ENCODE results near the gene CXCL12. TPM values are rescaled to one million over a fixed set of nuclear protein-coding genes. Genes with fewer than 3 reads are reported as not detected.

Gene CXCL12
- total RNA-seq, 5 donors from 2014 or later (not counting 1 experiment from before 2014, with no cell fraction given), result 0.53 to 0.63 (median 0.58) TPM; not detected in 2

DNA sequence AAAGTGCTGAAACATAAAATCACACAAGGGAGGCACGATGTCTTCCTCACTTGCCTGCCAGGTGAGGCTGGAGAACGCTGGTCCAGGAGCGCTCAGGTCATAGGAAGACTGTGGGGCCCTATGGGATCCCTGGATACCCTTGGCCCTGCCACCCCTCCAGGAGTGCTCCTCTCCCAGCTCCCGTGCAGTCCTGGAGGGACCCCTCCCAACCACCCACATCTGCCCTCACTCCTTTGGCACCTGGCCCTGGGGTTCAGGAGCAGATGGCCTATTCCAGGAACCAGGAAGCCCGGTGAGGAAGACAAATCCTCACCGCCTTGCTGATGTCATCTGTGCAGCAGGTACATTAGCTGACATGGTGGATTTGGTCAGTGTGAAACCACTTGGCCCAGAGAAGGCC lies 3.7 kb upstream of the CXCL12 start:
- no peaks in the 10 kb centered on the region for H3K4me1 ChIP-seq (ENCODE audit: control insufficient read depth in 1 of 2, extremely low read depth in 1 of 2, insufficient read depth in 2 of 2, low read length in 2 of 2)
- DNase-seq (no peak), ATAC-seq (replicated peaks in 1 of 4) (no peak)
- Mint-ChIP-seq H3K27me3 (peaks cover 31 to 45% of the 10 kb centered on the region in 2 donors), H3K4me1 (peaks cover 6 to 9% (median 6%) of the 10 kb centered on the region in 3 donors), H3K9me3 (no peaks in the 10 kb centered on the region), H3K4me3 (no peak overlapping the region), H3K36me3 (no peaks in the 10 kb centered on the region), H3K27ac (no peak overlapping the region)
- ChIA-PET POLR2A (no interaction called here), CTCF (no interaction called here)
- H3K36me3 ChIP-seq (ENCODE audit: control insufficient read depth in 2 of 2, extremely low read depth in 1 of 2, insufficient read depth in 1 of 2, low read length in 1 of 2), result no peaks in the 10 kb centered on the region
- H3K4me3 ChIP-seq (ENCODE audit: control insufficient read depth in 1 of 2, extremely low read depth in 1 of 2, low read length in 1 of 2), result no peak overlapping the region
- H3K27me3 ChIP-seq (replicated peaks in 1 of 2; ENCODE audit: control insufficient read depth in 2 of 2, extremely low read depth in 1 of 2, insufficient read depth in 2 of 2, low read length in 1 of 2), result peaks cover 9 to 53% of the 10 kb centered on the region in 2 experiments
- H3K27ac ChIP-seq (ENCODE audit: low read length), result no peak overlapping the region
- WGBS (ENCODE audit: insufficient coverage), result 93% methylated on average over 6 of the region's 6 CpGs
- H3K9me3 ChIP-seq, result no peaks in the 10 kb centered on the region

DNA sequence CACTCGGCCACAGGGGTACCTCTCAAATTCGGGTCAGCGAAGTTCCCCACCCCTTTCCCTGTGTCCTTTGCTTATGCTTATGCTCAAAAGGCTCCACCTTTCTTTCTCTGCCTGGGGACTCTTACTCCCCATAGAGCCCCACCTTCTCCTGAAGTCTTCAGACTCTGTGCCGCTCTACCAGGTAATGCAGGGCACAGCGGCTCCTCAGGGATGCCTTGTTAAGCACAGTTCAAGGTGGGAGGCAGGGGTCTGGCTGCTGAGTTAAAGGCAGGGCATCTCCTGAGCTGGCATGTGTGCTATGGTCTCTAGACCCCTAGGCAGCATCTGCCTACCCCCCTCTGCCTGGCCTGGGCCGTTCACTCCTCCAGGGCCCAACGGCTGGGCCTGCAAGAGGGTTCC lies 3.0 kb upstream of the CXCL12 start:
- 100% methylated on average over 1 of the region's 7 CpGs for WGBS (ENCODE audit: insufficient coverage)
- Mint-ChIP-seq H3K27me3 (peaks cover 32 to 48% of the 10 kb centered on the region in 2 donors), H3K4me3 (no peak overlapping the region), H3K4me1 (peaks cover 6 to 9% (median 7%) of the 10 kb centered on the region in 3 donors), H3K36me3 (no peaks in the 10 kb centered on the region), H3K27ac (no peak overlapping the region), H3K9me3 (no peaks in the 10 kb centered on the region)
- H3K27me3 ChIP-seq (replicated peaks in 1 of 2; ENCODE audit: control insufficient read depth in 2 of 2, extremely low read depth in 1 of 2, insufficient read depth in 2 of 2, low read length in 1 of 2), result peaks cover 10 to 61% of the 10 kb centered on the region in 2 experiments
- H3K9me3 ChIP-seq, result no peaks in the 10 kb centered on the region
- H3K27ac ChIP-seq (ENCODE audit: low read length), result no peak overlapping the region
- H3K4me3 ChIP-seq (ENCODE audit: control insufficient read depth in 1 of 2, extremely low read depth in 1 of 2, low read length in 1 of 2), result no peak overlapping the region
- ATAC-seq (replicated peaks in 1 of 4) (no peak), DNase-seq (no peak)
- no peaks in the 10 kb centered on the region for H3K4me1 ChIP-seq (ENCODE audit: control insufficient read depth in 1 of 2, extremely low read depth in 1 of 2, insufficient read depth in 2 of 2, low read length in 2 of 2)
- POLR2A ChIA-PET, result no interaction called here
- CTCF ChIA-PET, result interaction anchor here in 1 of 2 donors (0.6 to 1.2 kb wide), 2 partner anchors 719 to 1748 kb away, joined by 3 to 4 read pairs; no protein-coding TSS in a partner anchor
- no peaks in the 10 kb centered on the region for H3K36me3 ChIP-seq (ENCODE audit: control insufficient read depth in 2 of 2, extremely low read depth in 1 of 2, insufficient read depth in 1 of 2, low read length in 1 of 2)

- no peaks in the 10 kb centered on the region for H3K36me3 ChIP-seq (ENCODE audit: control insufficient read depth in 2 of 2, extremely low read depth in 1 of 2, insufficient read depth in 1 of 2, low read length in 1 of 2)
- ATAC-seq (replicated peaks in 1 of 4), result no peak
- peak in 13 of 35 experiments; percentile 2 to 52 (median 13) for DNase-seq
- no peak overlapping the region for H3K27ac Mint-ChIP-seq
- H3K27ac ChIP-seq (ENCODE audit: low read length), result no peak overlapping the region
- peak overlapping the region in 1 of 3 donors; percentile 38 for H3K4me3 Mint-ChIP-seq
- no peaks in the 10 kb centered on the region for H3K36me3 Mint-ChIP-seq
- no peaks in the 10 kb centered on the region for H3K4me1 ChIP-seq (ENCODE audit: control insufficient read depth in 1 of 2, extremely low read depth in 1 of 2, insufficient read depth in 2 of 2, low read length in 2 of 2)
- peaks cover 6 to 9% (median 7%) of the 10 kb centered on the region in 3 donors for H3K4me1 Mint-ChIP-seq
- POLR2A ChIA-PET, result no interaction called here
- H3K9me3 Mint-ChIP-seq, result no peaks in the 10 kb centered on the region
- H3K27me3 ChIP-seq (replicated peaks in 1 of 2; ENCODE audit: control insufficient read depth in 2 of 2, extremely low read depth in 1 of 2, insufficient read depth in 2 of 2, low read length in 1 of 2), result peaks cover 10 to 64% of the 10 kb centered on the region in 2 experiments
- no peaks in the 10 kb centered on the region for H3K9me3 ChIP-seq
- H3K27me3 Mint-ChIP-seq, result peaks cover 26 to 45% of the 10 kb centered on the region in 2 donors
- CTCF ChIA-PET, result interaction anchor here (0.7 to 2.2 kb wide), 5 partner anchors 697 to 718 kb away, joined by 3 to 7 read pairs (median 4); no protein-coding TSS in a partner anchor
- whole genome bisulfite sequencing (ENCODE audit: insufficient coverage), result 6% methylated on average over 34 of the region's 35 CpGs
- H3K4me3 ChIP-seq (ENCODE audit: control insufficient read depth in 1 of 2, extremely low read depth in 1 of 2, low read length in 1 of 2), result no peak overlapping the region
Observed at GRCh38 chr10:44386546-44387052, 1.7 kb upstream of the CXCL12 start.

DNA sequence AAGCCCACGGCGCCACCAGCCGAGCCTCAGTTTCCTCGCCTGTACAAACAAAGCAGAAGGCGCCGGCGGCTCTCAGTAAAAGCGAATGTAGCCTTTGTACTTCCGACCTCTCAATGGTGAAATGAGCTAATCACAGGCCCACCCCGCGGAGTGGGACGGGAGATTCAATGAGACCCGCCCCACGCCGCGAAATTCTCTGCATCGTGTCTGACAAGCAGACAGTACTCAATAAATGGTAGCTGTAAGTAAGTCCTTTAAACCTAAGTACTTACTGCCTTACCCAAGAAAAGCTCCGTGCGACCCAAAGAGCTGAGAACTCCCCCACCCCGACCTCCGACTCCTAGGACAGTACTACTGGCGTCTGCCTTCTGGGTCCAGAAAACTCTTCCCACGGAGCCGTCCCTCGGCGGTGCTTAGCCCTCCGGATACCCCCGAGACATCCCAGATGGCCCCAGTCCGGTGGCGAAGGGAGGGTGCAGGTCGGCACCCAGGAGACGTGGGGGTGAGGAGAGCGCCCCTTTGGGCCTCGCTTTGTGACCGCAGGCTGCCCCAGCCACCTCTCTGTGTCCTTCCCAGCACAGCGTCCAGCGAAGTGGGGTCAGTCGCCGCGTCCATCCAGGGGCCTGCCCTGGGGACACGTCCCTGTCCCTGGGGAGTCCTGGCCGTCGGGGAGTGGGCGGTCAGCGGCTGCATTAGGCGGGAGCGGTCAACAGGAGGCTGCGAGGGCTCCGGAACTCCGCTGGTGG lies 972 bp upstream of the CXCL12 start:
- Mint-ChIP-seq H3K36me3 (no peaks in the 10 kb centered on the region), H3K27ac (no peak overlapping the region), H3K27me3 (peaks cover 25 to 44% of the 10 kb centered on the region in 2 donors), H3K4me3 (peak overlapping the region in 2 of 3 donors; percentile 34 to 56), H3K4me1 (peaks cover 6 to 9% (median 7%) of the 10 kb centered on the region in 3 donors), H3K9me3 (no peaks in the 10 kb centered on the region)
- H3K4me3 ChIP-seq (ENCODE audit: control insufficient read depth in 1 of 2, extremely low read depth in 1 of 2, low read length in 1 of 2), result no peak overlapping the region
- ChIA-PET POLR2A (no interaction called here), CTCF (interaction anchor here (0.7 to 2.2 kb wide), 5 partner anchors 696 to 1271 kb away, joined by 3 to 7 read pairs (median 3); no protein-coding TSS in a partner anchor)
- WGBS (ENCODE audit: insufficient coverage), result 17% methylated on average over 38 of the region's 50 CpGs
- no peaks in the 10 kb centered on the region for H3K4me1 ChIP-seq (ENCODE audit: control insufficient read depth in 1 of 2, extremely low read depth in 1 of 2, insufficient read depth in 2 of 2, low read length in 2 of 2)
- no peaks in the 10 kb centered on the region for H3K9me3 ChIP-seq
- peak in 1 of 35 experiments; percentile 20 for DNase-seq
- ATAC-seq (replicated peaks in 1 of 4), result no peak
- peaks cover 10 to 68% of the 10 kb centered on the region in 2 experiments for H3K27me3 ChIP-seq (replicated peaks in 1 of 2; ENCODE audit: control insufficient read depth in 2 of 2, extremely low read depth in 1 of 2, insufficient read depth in 2 of 2, low read length in 1 of 2)
- H3K36me3 ChIP-seq (ENCODE audit: control insufficient read depth in 2 of 2, extremely low read depth in 1 of 2, insufficient read depth in 1 of 2, low read length in 1 of 2), result no peaks in the 10 kb centered on the region
- no peak overlapping the region for H3K27ac ChIP-seq (ENCODE audit: low read length)

DNA sequence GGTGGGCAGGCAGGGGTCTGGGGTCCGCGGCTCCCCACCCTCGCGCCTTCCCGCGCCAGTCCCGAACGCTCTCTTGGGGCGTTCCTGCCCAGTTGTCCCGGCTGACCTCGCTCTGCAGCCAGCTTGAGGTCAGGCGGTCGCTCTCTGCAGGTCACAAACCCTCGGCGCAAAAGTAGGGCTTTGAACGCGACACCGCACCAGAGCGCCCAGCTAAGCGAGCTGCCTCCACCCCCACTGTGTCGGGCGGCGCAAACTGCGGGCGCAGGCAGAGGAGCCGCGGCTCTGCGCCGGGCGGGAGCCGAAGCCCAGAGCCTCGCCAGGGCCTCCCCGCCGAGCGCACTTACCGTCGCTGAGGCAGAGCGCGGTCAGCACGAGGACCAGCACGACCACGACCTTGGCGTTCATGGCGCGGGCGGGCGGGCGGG lies 284 bp downstream of the CXCL12 start:
- Histone ChIP-seq H3K27ac (ENCODE audit: low read length) (no peak overlapping the region), H3K9me3 (no peaks in the 10 kb centered on the region), H3K4me3 (ENCODE audit: control insufficient read depth in 1 of 2, extremely low read depth in 1 of 2, low read length in 1 of 2) (no peak overlapping the region), H3K36me3 (ENCODE audit: control insufficient read depth in 2 of 2, extremely low read depth in 1 of 2, insufficient read depth in 1 of 2, low read length in 1 of 2) (no peaks in the 10 kb centered on the region), H3K4me1 (ENCODE audit: control insufficient read depth in 1 of 2, extremely low read depth in 1 of 2, insufficient read depth in 2 of 2, low read length in 2 of 2) (no peaks in the 10 kb centered on the region), H3K27me3 (replicated peaks in 1 of 2; ENCODE audit: control insufficient read depth in 2 of 2, extremely low read depth in 1 of 2, insufficient read depth in 2 of 2, low read length in 1 of 2) (peaks cover 10 to 68% of the 10 kb centered on the region in 2 experiments)
- DNase-seq, result peak in 1 of 35 experiments; percentile 10
- Mint-ChIP-seq H3K9me3 (no peaks in the 10 kb centered on the region), H3K36me3 (no peaks in the 10 kb centered on the region), H3K27me3 (peaks cover 28 to 45% of the 10 kb centered on the region in 2 donors), H3K27ac (no peak overlapping the region), H3K4me1 (peaks cover 6 to 9% (median 7%) of the 10 kb centered on the region in 3 donors), H3K4me3 (no peak overlapping the region)
- CTCF ChIA-PET, result no interaction called here
- POLR2A ChIA-PET, result no interaction called here
- under 1% methylated on average over 40 of the region's 48 CpGs for WGBS (ENCODE audit: insufficient coverage)
- no peak for ATAC-seq (replicated peaks in 1 of 4)

DNA sequence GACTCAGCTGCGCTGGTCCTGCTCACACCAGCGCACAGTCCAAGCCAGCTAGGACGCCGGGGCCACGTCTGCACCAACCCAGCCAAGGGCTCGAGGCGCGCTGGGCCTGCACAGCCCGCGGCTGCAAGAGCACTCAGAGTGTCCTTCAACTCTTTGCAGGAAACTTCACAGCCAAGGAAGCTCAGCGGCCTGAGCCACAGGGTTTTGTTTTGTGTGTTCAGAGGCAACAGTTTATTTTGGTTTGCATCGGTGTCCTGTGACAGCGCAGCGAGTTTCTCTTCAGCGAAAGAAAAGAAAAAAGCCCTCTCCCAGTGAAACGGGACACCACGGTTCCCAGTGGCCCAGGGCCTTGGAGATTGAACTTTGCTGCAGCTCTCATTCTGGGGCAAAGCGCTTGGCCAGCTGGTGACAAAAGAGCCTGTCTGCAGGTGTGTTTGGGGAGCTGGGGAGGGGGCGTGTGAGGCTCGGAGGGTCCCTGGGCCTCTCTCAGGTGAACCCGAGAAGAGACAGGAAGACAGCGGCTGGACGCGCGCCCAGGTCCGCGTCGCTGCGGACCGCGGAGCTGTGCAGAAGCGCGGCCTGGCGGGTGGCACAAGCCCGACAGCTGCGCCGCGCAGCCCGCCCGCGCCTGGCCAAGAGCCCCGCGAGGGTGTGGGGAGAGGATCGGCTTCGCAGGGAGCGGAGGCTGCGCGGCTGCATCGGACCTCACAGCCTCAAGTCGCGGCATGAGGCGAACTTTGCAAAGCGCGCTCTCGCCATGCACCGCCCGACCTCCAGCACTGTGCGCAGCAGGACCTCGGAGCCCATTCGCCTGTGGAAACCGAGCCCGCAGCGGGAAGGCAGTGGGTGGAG lies 922 bp downstream of the CXCL12 start:
- Mint-ChIP-seq H3K36me3 (no peaks in the 10 kb centered on the region), H3K9me3 (no peaks in the 10 kb centered on the region), H3K27ac (no peak overlapping the region), H3K27me3 (peaks cover 27 to 45% of the 10 kb centered on the region in 2 donors), H3K4me1 (peaks cover 6 to 9% (median 7%) of the 10 kb centered on the region in 3 donors), H3K4me3 (peak overlapping the region in 1 of 3 donors; percentile 40)
- H3K4me3 ChIP-seq (ENCODE audit: control insufficient read depth in 1 of 2, extremely low read depth in 1 of 2, low read length in 1 of 2), result no peak overlapping the region
- H3K9me3 ChIP-seq, result no peaks in the 10 kb centered on the region
- H3K36me3 ChIP-seq (ENCODE audit: control insufficient read depth in 2 of 2, extremely low read depth in 1 of 2, insufficient read depth in 1 of 2, low read length in 1 of 2), result no peaks in the 10 kb centered on the region
- WGBS (ENCODE audit: insufficient coverage), result 4% methylated on average over 52 of the region's 63 CpGs
- no peak overlapping the region for H3K27ac ChIP-seq (ENCODE audit: low read length)
- DNase-seq, result peak in 1 of 35 experiments; percentile 2
- ATAC-seq (replicated peaks in 1 of 4), result no peak
- ChIA-PET POLR2A (no interaction called here), CTCF (no interaction called here)
- H3K4me1 ChIP-seq (ENCODE audit: control insufficient read depth in 1 of 2, extremely low read depth in 1 of 2, insufficient read depth in 2 of 2, low read length in 2 of 2), result no peaks in the 10 kb centered on the region
- peaks cover 10 to 64% of the 10 kb centered on the region in 2 experiments for H3K27me3 ChIP-seq (replicated peaks in 1 of 2; ENCODE audit: control insufficient read depth in 2 of 2, extremely low read depth in 1 of 2, insufficient read depth in 2 of 2, low read length in 1 of 2)
